HG03108 (cell line): ENCODE measurements around the gene DDI2.
A peak's percentile ranks its signal among the peaks of the same experiment; 100 is the strongest.
"Not testable (repeated sequence)": the region's sequence is repeated elsewhere in the genome, so short reads cannot be mapped to it uniquely, and the experiment has no call there.

ENCODE experiments used
- ATAC-seq: cut with Tn5 transposase; IDR thresholded peaks from one replicate; pipeline ENCODE4 v1.9.1; 2021; ENCODE audit warnings: moderate library complexity; ENCODE audit not compliant: unreplicated experiment

Gene DDI2

GRCh38 chr1:15676688-15677661 lies 59.7 kb downstream of the DDI2 start:
- ATAC-seq = no peak

- ATAC-seq = no peak
These were observed 61.3 kb downstream of the DDI2 start for GRCh38 chr1:15678578-15678977.

GRCh38 chr1:15680131-15680530 lies 62.9 kb downstream of the DDI2 start:
- ATAC-seq = no peak

- ATAC-seq = no peak
These were observed 63.5 kb downstream of the DDI2 start for GRCh38 chr1:15680561-15681348.

GRCh38 chr1:15681349-15682292 lies 64.4 kb downstream of the DDI2 start:
- ATAC-seq = no peak

GRCh38 chr1:15682936-15683341 lies 65.7 kb downstream of the DDI2 start:
- ATAC-seq = no peak

- no peak for ATAC-seq
These were observed 66.2 kb downstream of the DDI2 start for GRCh38 chr1:15683345-15684039.

GRCh38 chr1:15684042-15684461 lies 66.8 kb downstream of the DDI2 start, which contains the start of gene PLEKHM2:
Gene PLEKHM2 (plus strand): TSS chr1:15684320. CDS start chr1:15684559, 239 bp downstream.
- no peak for ATAC-seq

GRCh38 chr1:15684468-15685291 lies 67.4 kb downstream of the DDI2 start:
- ATAC-seq = no peak

GRCh38 chr1:15685820-15686219 lies 68.6 kb downstream of the DDI2 start:
- no peak for ATAC-seq

GRCh38 chr1:15687446-15687845 lies 70.2 kb downstream of the DDI2 start:
- ATAC-seq = no peak

- no peak for ATAC-seq
These were observed 73.1 kb downstream of the DDI2 start for GRCh38 chr1:15690317-15690716.

- ATAC-seq = no peak
These were observed 74.3 kb downstream of the DDI2 start for GRCh38 chr1:15691434-15692032.

GRCh38 chr1:15692121-15692682 lies 74.9 kb downstream of the DDI2 start:
- ATAC-seq = no peak

GRCh38 chr1:15693371-15693770 lies 76.1 kb downstream of the DDI2 start:
- ATAC-seq = no peak

- peak; percentile 97 for ATAC-seq
These were observed 79.8 kb downstream of the DDI2 start for GRCh38 chr1:15696956-15697521.

GRCh38 chr1:15698201-15698600 lies 80.9 kb downstream of the DDI2 start:
- ATAC-seq = no peak

GRCh38 chr1:15699321-15699720 lies 82.1 kb downstream of the DDI2 start:
- ATAC-seq = not testable (repeated sequence)
